ENCODE results near the gene ATXN2L. TPM values are rescaled to one million over a fixed set of nuclear protein-coding genes. Genes with fewer than 3 reads are reported as not detected.
A peak's percentile ranks its signal among the peaks of the same experiment; 100 is the strongest.

ATXN2L gene
- total and polyA plus RNA-seq, 10 of the 15 experiments (the other 5 are each of a cell fraction or from before 2014, with no cell fraction given) = 3.5 to 210 (median 61.1) TPM

DNA sequence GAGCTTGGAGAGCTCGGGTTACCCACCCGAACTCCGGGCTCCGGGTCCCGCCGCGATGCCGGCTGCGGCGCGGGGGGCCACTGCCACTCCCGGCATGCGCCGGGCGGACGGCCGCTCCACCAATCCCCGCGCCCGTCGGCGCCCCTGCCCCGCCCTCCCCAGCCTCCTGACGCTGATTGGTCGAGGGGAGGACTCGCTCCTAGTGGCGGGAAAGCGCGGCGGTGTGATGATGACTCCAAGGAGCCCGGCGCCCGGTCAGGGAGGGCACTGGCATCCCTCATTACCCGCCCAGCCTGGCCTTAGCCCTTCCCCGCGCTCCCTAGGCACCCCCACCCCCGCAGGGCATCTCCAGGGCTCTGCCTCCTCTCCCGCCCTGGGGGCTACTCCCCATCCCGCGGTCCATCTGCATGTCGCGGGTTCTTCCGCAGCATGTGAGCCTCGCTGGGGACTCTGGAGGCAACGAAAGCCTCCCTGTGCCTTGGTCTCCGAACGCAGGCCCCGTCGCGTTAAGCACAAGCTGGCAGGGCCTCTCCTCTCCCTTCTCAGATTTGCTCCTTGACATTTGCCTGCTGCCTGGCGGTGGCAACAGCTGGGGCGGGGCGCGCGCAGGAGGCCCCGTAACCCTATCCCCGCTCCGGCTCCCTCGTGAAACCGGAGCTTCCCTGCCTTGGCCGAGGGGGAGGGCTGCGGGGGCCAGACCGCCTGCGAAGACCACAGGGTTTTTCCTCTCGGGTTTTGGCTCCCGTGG is 57.2 kb downstream of the ATXN2L start:
- peak; percentile 96 for ATAC-seq
- Histone ChIP-seq H3K36me3 (ENCODE audit: control insufficient read depth in 2 of 2, insufficient read depth in 2 of 2, low read length in 1 of 2) (no peaks in the 10 kb centered on the region), H3K27ac (ENCODE audit: control insufficient read depth, insufficient read depth) (peak overlapping the region; percentile 37; the same call in 1 of the 2 replicates), H3K4me1 (ENCODE audit: control insufficient read depth, insufficient read depth, low read length) (peaks cover 13% of the 10 kb centered on the region), H3K4me2 (ENCODE audit: control insufficient read depth, insufficient read depth) (peak overlapping the region; percentile 98), H4K20me1 (ENCODE audit: control insufficient read depth, insufficient read depth) (no peaks in the 10 kb centered on the region), H3K79me2 (ENCODE audit: control insufficient read depth, insufficient read depth, low read length) (no peaks in the 10 kb centered on the region), H3K27me3 (replicated peaks in 1 of 2; ENCODE audit: control insufficient read depth in 2 of 2, insufficient read depth in 2 of 2, low read length in 1 of 2) (no peaks in the 10 kb centered on the region), H3K9ac (ENCODE audit: control insufficient read depth, insufficient read depth, low read length) (peak overlapping the region; percentile 77), H2AFZ (ENCODE audit: control insufficient read depth, low read depth, low read length) (peak overlapping the region; percentile 85), H3K4me3 (peak overlapping the region; percentile 95), H3K9me3 (replicated peaks; ENCODE audit: control insufficient read depth, insufficient read depth, low read length) (no peaks in the 10 kb centered on the region)
- ChIA-PET CTCF (interaction anchor here (1.0 to 2.4 kb wide), 5 partner anchors 11 to 65 kb away, joined by 3 to 10 read pairs (median 7); partner anchors contain the start of genes CD19 and SH2B1), SMC1A (ENCODE audit: uncharacterized antibody, unreplicated experiment) (interaction anchor here (0.9 to 2.3 kb wide), 6 partner anchors 12 to 65 kb away, joined by 3 to 26 read pairs (median 5); no protein-coding TSS in a partner anchor), RAD21 (ENCODE audit: unreplicated experiment) (interaction anchor here (1.1 to 2.7 kb wide), 5 partner anchors 34 to 65 kb away, joined by 3 to 13 read pairs (median 5); partner anchors contain the start of genes CD19 and TUFM), POLR2A (interaction anchor here (0.6 to 1.8 kb wide), 8 partner anchors 17 to 71 kb away, joined by 3 to 5 read pairs (median 4); partner anchors contain the start of genes CD19, NFATC2IP and TUFM)
- whole genome bisulfite sequencing (ENCODE audit: insufficient coverage, insufficient replicate concordance, low lambda C conversion rate, missing lambda C conversion rate) = 17% methylated on average over 45 of the region's 66 CpGs
- intact Hi-C loops (cut with micrococcal nuclease; ENCODE audit: unreplicated experiment) (loop anchor here (2.0 to 5.0 kb wide), 2 partner anchors 33 to 52 kb away; partner anchors contain the start of genes CD19 and TUFM), in situ Hi-C loops (cut with MboI) (loop anchor here (5.0 kb wide), 1 partner anchor 37 kb away; no protein-coding TSS in a partner anchor)
- peak; percentile 46 for DNase-seq (ENCODE audit: low read depth, low spot score)
- BruUV-seq (replicated peaks) = no TSS peak
- peak; percentile 27 for FAIRE-seq
- peak; percentile 38; the same call in 1 of the 2 replicates for TF ChIP-seq POLR2AphosphoS5 (IDR thresholded peaks at IDR 0.05; ENCODE audit: low read length)
- TF ChIP-seq, protein P1, sequence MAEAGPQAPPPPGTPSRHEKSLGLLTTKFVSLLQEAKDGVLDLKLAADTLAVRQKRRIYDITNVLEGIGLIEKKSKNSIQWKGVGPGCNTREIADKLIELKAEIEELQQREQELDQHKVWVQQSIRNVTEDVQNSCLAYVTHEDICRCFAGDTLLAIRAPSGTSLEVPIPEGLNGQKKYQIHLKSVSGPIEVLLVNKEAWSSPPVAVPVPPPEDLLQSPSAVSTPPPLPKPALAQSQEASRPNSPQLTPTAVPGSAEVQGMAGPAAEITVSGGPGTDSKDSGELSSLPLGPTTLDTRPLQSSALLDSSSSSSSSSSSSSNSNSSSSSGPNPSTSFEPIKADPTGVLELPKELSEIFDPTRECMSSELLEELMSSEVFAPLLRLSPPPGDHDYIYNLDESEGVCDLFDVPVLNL (IDR thresholded peaks at IDR 0.05; ENCODE audit: low read depth, low read length) = peak; percentile 84
- TF ChIP-seq BCL11A (IDR thresholded peaks at IDR 0.05; ENCODE audit: low read depth, low read length) = no peak
- 0 out of 4 replicates have a peak, but pooled peaks of 1 of the 2 experiments have one; percentile 23 for TF ChIP-seq BHLHE40 (IDR thresholded peaks at IDR 0.05; ENCODE audit: borderline replicate concordance in 1 of 2, low read depth in 2 of 2, low read length in 1 of 2)
- peak; percentile 79 for TF ChIP-seq SP1 (IDR thresholded peaks at IDR 0.05; ENCODE audit: low read depth, low read length)
- peak; percentile 15; the same call in 1 of the 2 replicates for TF ChIP-seq NFYA (IDR thresholded peaks at IDR 0.05; ENCODE audit: borderline replicate concordance, low read depth, low read length)
- TF ChIP-seq, protein P2, sequence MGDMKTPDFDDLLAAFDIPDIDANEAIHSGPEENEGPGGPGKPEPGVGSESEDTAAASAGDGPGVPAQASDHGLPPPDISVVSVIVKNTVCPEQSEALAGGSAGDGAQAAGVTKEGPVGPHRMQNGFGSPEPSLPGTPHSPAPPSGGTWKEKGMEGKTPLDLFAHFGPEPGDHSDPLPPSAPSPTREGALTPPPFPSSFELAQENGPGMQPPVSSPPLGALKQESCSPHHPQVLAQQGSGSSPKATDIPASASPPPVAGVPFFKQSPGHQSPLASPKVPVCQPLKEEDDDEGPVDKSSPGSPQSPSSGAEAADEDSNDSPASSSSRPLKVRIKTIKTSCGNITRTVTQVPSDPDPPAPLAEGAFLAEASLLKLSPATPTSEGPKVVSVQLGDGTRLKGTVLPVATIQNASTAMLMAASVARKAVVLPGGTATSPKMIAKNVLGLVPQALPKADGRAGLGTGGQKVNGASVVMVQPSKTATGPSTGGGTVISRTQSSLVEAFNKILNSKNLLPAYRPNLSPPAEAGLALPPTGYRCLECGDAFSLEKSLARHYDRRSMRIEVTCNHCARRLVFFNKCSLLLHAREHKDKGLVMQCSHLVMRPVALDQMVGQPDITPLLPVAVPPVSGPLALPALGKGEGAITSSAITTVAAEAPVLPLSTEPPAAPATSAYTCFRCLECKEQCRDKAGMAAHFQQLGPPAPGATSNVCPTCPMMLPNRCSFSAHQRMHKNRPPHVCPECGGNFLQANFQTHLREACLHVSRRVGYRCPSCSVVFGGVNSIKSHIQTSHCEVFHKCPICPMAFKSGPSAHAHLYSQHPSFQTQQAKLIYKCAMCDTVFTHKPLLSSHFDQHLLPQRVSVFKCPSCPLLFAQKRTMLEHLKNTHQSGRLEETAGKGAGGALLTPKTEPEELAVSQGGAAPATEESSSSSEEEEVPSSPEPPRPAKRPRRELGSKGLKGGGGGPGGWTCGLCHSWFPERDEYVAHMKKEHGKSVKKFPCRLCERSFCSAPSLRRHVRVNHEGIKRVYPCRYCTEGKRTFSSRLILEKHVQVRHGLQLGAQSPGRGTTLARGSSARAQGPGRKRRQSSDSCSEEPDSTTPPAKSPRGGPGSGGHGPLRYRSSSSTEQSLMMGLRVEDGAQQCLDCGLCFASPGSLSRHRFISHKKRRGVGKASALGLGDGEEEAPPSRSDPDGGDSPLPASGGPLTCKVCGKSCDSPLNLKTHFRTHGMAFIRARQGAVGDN (IDR thresholded peaks at IDR 0.05) = peak; percentile 44; the same call in 1 of the 2 replicates
- no peak for TF ChIP-seq DPF2 (IDR thresholded peaks at IDR 0.05)
- TF ChIP-seq, protein P3, sequence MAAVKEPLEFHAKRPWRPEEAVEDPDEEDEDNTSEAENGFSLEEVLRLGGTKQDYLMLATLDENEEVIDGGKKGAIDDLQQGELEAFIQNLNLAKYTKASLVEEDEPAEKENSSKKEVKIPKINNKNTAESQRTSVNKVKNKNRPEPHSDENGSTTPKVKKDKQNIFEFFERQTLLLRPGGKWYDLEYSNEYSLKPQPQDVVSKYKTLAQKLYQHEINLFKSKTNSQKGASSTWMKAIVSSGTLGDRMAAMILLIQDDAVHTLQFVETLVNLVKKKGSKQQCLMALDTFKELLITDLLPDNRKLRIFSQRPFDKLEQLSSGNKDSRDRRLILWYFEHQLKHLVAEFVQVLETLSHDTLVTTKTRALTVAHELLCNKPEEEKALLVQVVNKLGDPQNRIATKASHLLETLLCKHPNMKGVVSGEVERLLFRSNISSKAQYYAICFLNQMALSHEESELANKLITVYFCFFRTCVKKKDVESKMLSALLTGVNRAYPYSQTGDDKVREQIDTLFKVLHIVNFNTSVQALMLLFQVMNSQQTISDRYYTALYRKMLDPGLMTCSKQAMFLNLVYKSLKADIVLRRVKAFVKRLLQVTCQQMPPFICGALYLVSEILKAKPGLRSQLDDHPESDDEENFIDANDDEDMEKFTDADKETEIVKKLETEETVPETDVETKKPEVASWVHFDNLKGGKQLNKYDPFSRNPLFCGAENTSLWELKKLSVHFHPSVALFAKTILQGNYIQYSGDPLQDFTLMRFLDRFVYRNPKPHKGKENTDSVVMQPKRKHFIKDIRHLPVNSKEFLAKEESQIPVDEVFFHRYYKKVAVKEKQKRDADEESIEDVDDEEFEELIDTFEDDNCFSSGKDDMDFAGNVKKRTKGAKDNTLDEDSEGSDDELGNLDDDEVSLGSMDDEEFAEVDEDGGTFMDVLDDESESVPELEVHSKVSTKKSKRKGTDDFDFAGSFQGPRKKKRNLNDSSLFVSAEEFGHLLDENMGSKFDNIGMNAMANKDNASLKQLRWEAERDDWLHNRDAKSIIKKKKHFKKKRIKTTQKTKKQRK (IDR thresholded peaks at IDR 0.05; ENCODE audit: low read depth, low read length) = no peak
- TF ChIP-seq EED (IDR thresholded peaks at IDR 0.05; ENCODE audit: low read depth) = 0 out of 2 replicates have a peak, but pooled peaks have one; percentile 1
- no peak for TF ChIP-seq BACH1 (IDR thresholded peaks at IDR 0.05; ENCODE audit: borderline replicate concordance)
- no peak for TF ChIP-seq CREM (IDR thresholded peaks at IDR 0.05; ENCODE audit: low read depth)
- no peak for TF ChIP-seq MYC (IDR thresholded peaks at IDR 0.05; ENCODE audit: insufficient read depth, insufficient read length, insufficient replicate concordance, low read length, severe bottlenecking)
- TF ChIP-seq CREB1 (IDR thresholded peaks at IDR 0.05; ENCODE audit: low read depth) = no peak

Measured in GM12878 (cell line).